Fibroblast of lung (primary cell): Measurements from ENCODE around the gene BCAS1. TPM values are rescaled to one million over a fixed set of nuclear protein-coding genes. Genes with fewer than 3 reads are reported as not detected.

Source experiments
- DNase-seq, 2 donors: peaks; one replicate each; pipeline versions ENCODE4 v3.0.0 to v3.0.0-alpha.2; 2010; ENCODE audit warnings: low read depth in 2 of 2
- H2AFZ ChIP-seq: 2 replicates; pipeline ENCODE4 v1.5.1; 2012; ENCODE audit warnings: low read length, control low read depth, inconsistent platforms
- H3K27ac ChIP-seq: 2 replicates; pipeline ENCODE4 v1.5.1; 2011; ENCODE audit warnings: low read length, control low read depth; ENCODE audit not compliant: insufficient read depth
- H3K27me3 ChIP-seq: 2 replicates; pipeline ENCODE4 v1.5.1; 2011; ENCODE audit warnings: mild to moderate bottlenecking, low read length; ENCODE audit not compliant: control insufficient read depth, insufficient read depth
- H3K36me3 ChIP-seq: 2 replicates; pipeline ENCODE4 v1.5.1; 2011; ENCODE audit warnings: low read length; ENCODE audit not compliant: control insufficient read depth, insufficient read depth
- H3K4me1 ChIP-seq: 2 replicates; pipeline ENCODE4 v1.5.1; 2011; ENCODE audit warnings: low read length; ENCODE audit not compliant: control insufficient read depth, insufficient read depth; ENCODE audit errors: extremely low read depth
- H3K4me2 ChIP-seq: 2 replicates; pipeline ENCODE4 v1.5.1; 2011; ENCODE audit warnings: low read length, control low read depth; ENCODE audit not compliant: insufficient read depth; ENCODE audit errors: extremely low read depth
- H3K4me3 ChIP-seq, 4 experiments: fragments of 200-600 bp in 1 of 4; sonication (generic) in 1 of 4; replicated peaks in 1 of 4; 2 replicates each; pipeline ENCODE4 v1.5.1; 2011 to 2016; ENCODE audit warnings: low read length in 4 of 4, low read depth in 3 of 4, mild to moderate bottlenecking in 3 of 4, control low read depth in 2 of 4, inconsistent platforms in 1 of 4, mixed read lengths in 1 of 4; ENCODE audit not compliant: insufficient read depth in 1 of 4; ENCODE audit errors: control extremely low read depth in 1 of 4
- H3K79me2 ChIP-seq: 2 replicates; pipeline ENCODE4 v1.5.1; 2012; ENCODE audit warnings: mild to moderate bottlenecking, low read length, inconsistent platforms; ENCODE audit not compliant: control insufficient read depth, insufficient read depth
- H3K9ac ChIP-seq: 2 replicates; pipeline ENCODE4 v1.5.1; 2011; ENCODE audit warnings: mild to moderate bottlenecking, low read length, control low read depth; ENCODE audit not compliant: insufficient read depth
- H3K9me3 ChIP-seq: 2 replicates; pipeline ENCODE4 v1.5.1; 2012; ENCODE audit warnings: low read depth, low read length; ENCODE audit not compliant: control insufficient read depth, insufficient read depth
- H4K20me1 ChIP-seq: 2 replicates; pipeline ENCODE4 v1.5.1; 2011; ENCODE audit warnings: low read length; ENCODE audit not compliant: control insufficient read depth, insufficient read depth; ENCODE audit errors: extremely low read depth
- EZH2 ChIP-seq: IDR thresholded peaks from 2 replicates; pipeline ENCODE4 v1.5.1; 2012; ENCODE audit warnings: low read length, control low read depth, mild to moderate bottlenecking; ENCODE audit errors: missing control alignments
- polyA plus RNA-seq, 2 donors: library from polyadenylated mRNA; depleted of rRNA in 1 of 2; stranded (reverse) in 1 of 2; unstranded in 1 of 2; fragments of >200 nt; gene quantifications; 2 replicates each; pipeline ENCODE4 v1.2.1, GENCODE V29; 2011 to 2012; ENCODE audit warnings: missing spikeins in 1 of 2
- total RNA-seq: library from RNA; depleted of rRNA; stranded (reverse); fragments of >200 nt; gene quantifications from 2 replicates; pipeline ENCODE4 v1.2.1, GENCODE V29; 2014
- TF ChIP-seq, protein P1 (sequence below), 2 donors: IDR thresholded peaks in 1 of 2; conservative IDR thresholded peaks in 1 of 2; 1 replicate in 1 of 2; 2 replicates in 1 of 2; pipeline ENCODE4 v1.5.1; 2011 to 2012; ENCODE audit warnings: low read length in 2 of 2, control low read depth in 1 of 2, inconsistent platforms in 1 of 2, low read depth in 1 of 2, mild to moderate bottlenecking in 1 of 2

The BCAS1 gene
- total and polyA plus RNA-seq, 2 donors (not counting 1 experiment from before 2014, with no cell fraction given) = 0.17 TPM; not detected in 1

DNA sequence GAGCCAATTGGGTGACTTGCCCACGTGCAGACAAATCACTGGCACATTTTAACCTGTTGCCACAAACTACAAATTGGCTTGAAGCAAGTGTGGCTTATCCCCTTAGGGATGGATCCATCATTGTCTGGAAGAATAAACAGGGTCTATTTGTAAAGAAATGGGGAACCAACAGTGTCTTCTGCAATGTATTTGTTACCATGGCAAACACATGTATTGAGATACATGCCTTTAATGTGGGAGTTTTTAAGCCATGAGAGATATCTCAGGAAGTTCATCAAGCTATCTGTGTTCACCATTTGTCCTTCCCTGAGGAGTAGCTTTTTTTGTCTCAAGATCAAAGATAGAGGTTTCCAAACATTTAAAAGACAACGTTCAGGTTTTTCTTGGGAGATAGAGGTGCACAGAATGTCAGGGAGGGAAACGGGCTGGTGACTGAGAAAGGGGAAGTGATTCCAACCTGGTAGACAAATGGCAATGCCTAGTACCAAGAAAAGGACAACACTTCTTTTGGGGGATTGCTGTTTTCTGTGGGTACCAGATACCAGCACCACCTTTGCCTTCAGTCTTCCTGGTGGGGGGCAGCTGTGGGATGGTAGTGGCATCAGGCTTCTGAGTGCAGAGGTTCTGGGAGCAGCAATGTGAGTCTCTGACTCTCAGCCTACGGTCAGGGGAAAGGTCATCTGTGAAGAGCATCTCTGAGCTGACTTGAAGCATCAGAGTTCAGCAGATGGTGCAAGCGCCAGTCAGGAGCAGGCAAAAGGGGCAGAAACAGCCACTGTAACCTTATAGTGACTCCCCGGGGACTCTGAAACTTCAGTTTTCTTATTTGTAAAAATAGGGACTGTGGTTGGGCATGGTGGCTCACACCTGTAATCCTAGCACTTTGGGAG is 20.1 kb upstream of the BCAS1 start:
- Histone ChIP-seq H3K79me2 (no peaks in the 10 kb centered on the region), H3K4me2 (no peak overlapping the region), H3K27me3 (peaks cover 3% of the 10 kb centered on the region), H2AFZ (no peak overlapping the region), H3K36me3 (no peaks in the 10 kb centered on the region), H3K4me3 (no peak overlapping the region), H3K4me1 (no peaks in the 10 kb centered on the region), H3K27ac (no peak overlapping the region), H4K20me1 (peaks cover 2% of the 10 kb centered on the region), H3K9ac (no peak overlapping the region), H3K9me3 (no peaks in the 10 kb centered on the region)
- TF ChIP-seq EZH2 = no peak
- TF ChIP-seq, protein P1, sequence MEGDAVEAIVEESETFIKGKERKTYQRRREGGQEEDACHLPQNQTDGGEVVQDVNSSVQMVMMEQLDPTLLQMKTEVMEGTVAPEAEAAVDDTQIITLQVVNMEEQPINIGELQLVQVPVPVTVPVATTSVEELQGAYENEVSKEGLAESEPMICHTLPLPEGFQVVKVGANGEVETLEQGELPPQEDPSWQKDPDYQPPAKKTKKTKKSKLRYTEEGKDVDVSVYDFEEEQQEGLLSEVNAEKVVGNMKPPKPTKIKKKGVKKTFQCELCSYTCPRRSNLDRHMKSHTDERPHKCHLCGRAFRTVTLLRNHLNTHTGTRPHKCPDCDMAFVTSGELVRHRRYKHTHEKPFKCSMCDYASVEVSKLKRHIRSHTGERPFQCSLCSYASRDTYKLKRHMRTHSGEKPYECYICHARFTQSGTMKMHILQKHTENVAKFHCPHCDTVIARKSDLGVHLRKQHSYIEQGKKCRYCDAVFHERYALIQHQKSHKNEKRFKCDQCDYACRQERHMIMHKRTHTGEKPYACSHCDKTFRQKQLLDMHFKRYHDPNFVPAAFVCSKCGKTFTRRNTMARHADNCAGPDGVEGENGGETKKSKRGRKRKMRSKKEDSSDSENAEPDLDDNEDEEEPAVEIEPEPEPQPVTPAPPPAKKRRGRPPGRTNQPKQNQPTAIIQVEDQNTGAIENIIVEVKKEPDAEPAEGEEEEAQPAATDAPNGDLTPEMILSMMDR (conservative IDR thresholded peaks at IDR 0.05 in 1 of 2, IDR thresholded peaks at IDR 0.05 in 1 of 2; ENCODE audit: low read depth in 1 of 2, low read length in 2 of 2) = no peak
- no peak for DNase-seq

DNA sequence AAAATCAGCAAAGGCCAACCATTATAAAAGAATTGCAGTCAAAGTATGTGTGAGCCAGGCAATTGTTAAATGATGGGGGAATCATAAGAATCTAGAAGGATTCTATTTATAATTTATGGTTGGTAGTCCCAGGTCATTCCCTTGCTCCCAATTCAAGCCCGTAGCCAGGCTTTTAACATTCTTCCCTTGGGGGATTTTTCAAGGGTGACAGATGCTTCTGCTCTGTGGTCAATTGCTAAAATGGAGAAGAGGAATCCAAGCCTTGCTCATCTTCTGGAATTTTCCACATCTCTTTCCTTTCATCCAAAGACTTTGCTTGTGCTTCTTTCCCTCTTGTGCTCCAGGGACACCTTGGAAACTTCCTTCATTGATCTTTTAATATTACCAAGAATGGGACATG is 18.0 kb upstream of the BCAS1 start:
- Histone ChIP-seq H3K9ac (no peak overlapping the region), H3K27ac (no peak overlapping the region), H3K27me3 (peaks cover 3% of the 10 kb centered on the region), H3K79me2 (no peaks in the 10 kb centered on the region), H3K36me3 (no peaks in the 10 kb centered on the region), H3K4me3 (no peak overlapping the region), H3K9me3 (no peaks in the 10 kb centered on the region), H4K20me1 (peaks cover 2% of the 10 kb centered on the region), H2AFZ (no peak overlapping the region), H3K4me2 (no peak overlapping the region), H3K4me1 (no peaks in the 10 kb centered on the region)
- DNase-seq = peak in 1 of 2 donors; percentile 58
- no peak for TF ChIP-seq EZH2
- TF ChIP-seq, protein P1 (conservative IDR thresholded peaks at IDR 0.05 in 1 of 2, IDR thresholded peaks at IDR 0.05 in 1 of 2; ENCODE audit: low read depth in 1 of 2, low read length in 2 of 2) = no peak

DNA sequence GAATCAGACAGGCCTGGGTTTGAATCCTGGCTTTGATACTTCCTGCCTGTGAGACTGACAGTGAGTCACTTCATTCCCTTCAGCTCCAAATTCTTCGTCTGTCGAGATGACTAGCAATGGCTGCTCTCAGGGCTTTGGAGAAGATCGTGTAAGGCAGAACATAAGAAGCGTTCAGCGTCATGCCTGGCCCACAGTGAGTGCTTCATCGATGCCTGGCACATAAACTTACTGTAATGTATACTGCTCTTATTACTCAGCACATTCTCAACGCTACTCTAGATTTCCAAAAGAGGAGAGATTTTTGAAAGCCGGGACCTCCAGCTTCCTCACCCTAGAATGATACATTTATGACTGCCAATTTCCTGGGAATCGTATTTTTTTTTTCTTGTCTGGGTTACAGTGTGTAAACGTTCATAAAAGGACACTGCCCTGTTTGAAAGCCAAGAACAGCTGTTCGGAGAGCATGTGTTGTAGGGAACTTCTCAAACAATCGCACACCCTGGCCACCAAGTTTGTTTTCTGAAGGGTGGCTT is 16.2 kb upstream of the BCAS1 start:
- Histone ChIP-seq H3K9ac (no peak overlapping the region), H2AFZ (peak overlapping the region; percentile 17)

More for the DNA sequence above, 16.2 kb upstream of the BCAS1 start:
- H3K4me1 ChIP-seq = no peaks in the 10 kb centered on the region
- peak overlapping the region in 1 of 4 experiments; percentile 25 for H3K4me3 ChIP-seq
- H3K27me3 ChIP-seq = peaks cover 3% of the 10 kb centered on the region
- TF ChIP-seq EZH2 = no peak
- TF ChIP-seq, protein P1 (conservative IDR thresholded peaks at IDR 0.05 in 1 of 2, IDR thresholded peaks at IDR 0.05 in 1 of 2; ENCODE audit: low read depth in 1 of 2, low read length in 2 of 2) = no peak
- DNase-seq = peak; percentile 42 to 48
- H4K20me1 ChIP-seq = peaks cover 2% of the 10 kb centered on the region
- peak overlapping the region; percentile 58 for H3K4me2 ChIP-seq
- H3K36me3 ChIP-seq = no peaks in the 10 kb centered on the region
- no peaks in the 10 kb centered on the region for H3K9me3 ChIP-seq
- H3K27ac ChIP-seq = no peak overlapping the region
- no peaks in the 10 kb centered on the region for H3K79me2 ChIP-seq
